Vagina (tissue), 2 donors: ENCODE measurements around the gene PRR23B.

Experiments used
- CTCF ChIP-seq, 3 experiments: fragments of 450-650 bp in 2 of 3; fragments of 200-600 bp in 1 of 3; sonication (generic) in 1 of 3; IDR thresholded peaks; one replicate each; pipeline ENCODE4 v1.5.1; 2017 to 2019; ENCODE audit warnings: antibody characterized with exemption in 3 of 3, mild to moderate bottlenecking in 2 of 3, moderate library complexity in 2 of 3
- POLR2AphosphoS5 ChIP-seq, 2 donors: sonication (generic); formaldehyde crosslinking; IDR thresholded peaks; one replicate each; pipeline ENCODE4 v1.9.0; 2017; ENCODE audit warnings: antibody characterized with exemption in 2 of 2, mild to moderate bottlenecking in 2 of 2, low read depth in 1 of 2; ENCODE audit not compliant: insufficient read depth in 1 of 2

- TF ChIP-seq POLR2AphosphoS5 (IDR thresholded peaks at IDR 0.05; ENCODE audit: insufficient read depth in 1 of 2, low read depth in 1 of 2) = no peak
- TF ChIP-seq CTCF (IDR thresholded peaks at IDR 0.05) = no peak
These were observed 34.8 kb downstream of the PRR23B start for GRCh38 chr3:138985932-138986331.
